GM23248 (cell line): Measurements from ENCODE around the gene ZBTB16.

Experiments
- EZH2 ChIP-seq: fragments of 200-600 bp; sonication (generic); IDR thresholded peaks from 2 replicates; pipeline ENCODE4 v1.6.1; 2018; ENCODE audit warnings: antibody characterized with exemption, mild to moderate bottlenecking; ENCODE audit not compliant: insufficient read depth, poor library complexity, severe bottlenecking
- EZH2phosphoT487 ChIP-seq: fragments of 200-600 bp; sonication (generic); IDR thresholded peaks from 2 replicates; pipeline ENCODE4 v1.6.1; 2018; ENCODE audit warnings: antibody characterized with exemption, moderate library complexity, mild to moderate bottlenecking, low read depth; ENCODE audit not compliant: insufficient read depth

- no peak for TF ChIP-seq EZH2
- TF ChIP-seq EZH2phosphoT487 = no peak
Observed at GRCh38 chr11:114271316-114271715, 211.8 kb downstream of the ZBTB16 start.
